ENCODE results near the gene MINAR1.

Gene MINAR1

GRCh38 chr15:79479616-79480015 lies 47.5 kb downstream of the MINAR1 start:
- no peak for DNase-seq (ENCODE audit: low read depth)
- no peak for TF ChIP-seq CTCF (conservative IDR thresholded peaks at IDR 0.05; ENCODE audit: low read depth, low read length)
- H3K4me3 ChIP-seq (ENCODE audit: low read depth, low read length), result no peak overlapping the region

- no peak for DNase-seq (ENCODE audit: low read depth)
- no peak for TF ChIP-seq CTCF (conservative IDR thresholded peaks at IDR 0.05; ENCODE audit: low read depth, low read length)
- H3K4me3 ChIP-seq (ENCODE audit: low read depth, low read length), result no peak overlapping the region
Observed at GRCh38 chr15:79481793-79482192, 49.7 kb downstream of the MINAR1 start.

Data from choroid plexus epithelial cell (primary cell).